Measurements from ENCODE around the gene IL1RAPL2.

- TF ChIP-seq CTCF (IDR thresholded peaks at IDR 0.05) (no peak), POLR2A (IDR thresholded peaks at IDR 0.05; ENCODE audit: low read depth) (no peak), POLR2AphosphoS5 (IDR thresholded peaks at IDR 0.05) (no peak), EP300 (IDR thresholded peaks at IDR 0.05) (no peak)
Measured at GRCh38 chrX:104523858-104524257, 42.1 kb upstream of the IL1RAPL2 start.

Measured in esophagus muscularis mucosa (tissue), 4 donors.